ENCODE data around the gene SCAMP2. TPM values are rescaled to one million over a fixed set of nuclear protein-coding genes. Genes with fewer than 3 reads are reported as not detected.
A peak's percentile ranks its signal among the peaks of the same experiment; 100 is the strongest.

Gene SCAMP2
- total and polyA plus RNA-seq, 2 of the 13 experiments (the other 11 are each of a cell fraction or from before 2014, with no cell fraction given): 34.8 to 121 TPM

GRCh38 chr15:74826364-74826819, 46.8 kb downstream of the SCAMP2 start, which contains the start of gene CPLX3 (continued):
- TF ChIP-seq ZNF660 (CRISPR knock-in tag; IDR thresholded peaks at IDR 0.05; ENCODE audit: borderline replicate concordance, low read depth) (no peak), MAFK (conservative IDR thresholded peaks at IDR 0.05 in 1 of 2, IDR thresholded peaks at IDR 0.05 in 1 of 2; ENCODE audit: low read length in 2 of 2) (no peak), ZNF44 (CRISPR knock-in tag; IDR thresholded peaks at IDR 0.05) (no peak), TEF (CRISPR knock-in tag; IDR thresholded peaks at IDR 0.05) (no peak), ELF3 (CRISPR knock-in tag; IDR thresholded peaks at IDR 0.05) (no peak), ATM (IDR thresholded peaks at IDR 0.05; ENCODE audit: borderline replicate concordance) (no peak), GFI1 (CRISPR knock-in tag; IDR thresholded peaks at IDR 0.05; ENCODE audit: borderline replicate concordance) (no peak), ZNF75D (CRISPR knock-in tag; IDR thresholded peaks at IDR 0.05; ENCODE audit: borderline replicate concordance) (no peak), ZNF451 (CRISPR knock-in tag; IDR thresholded peaks at IDR 0.05) (no peak), THAP8 (CRISPR knock-in tag; IDR thresholded peaks at IDR 0.05; ENCODE audit: borderline replicate concordance) (no peak), THRA (CRISPR knock-in tag; IDR thresholded peaks at IDR 0.05; ENCODE audit: borderline replicate concordance) (no peak), NR2F2 (IDR thresholded peaks at IDR 0.05; ENCODE audit: borderline replicate concordance, low read depth) (no peak), ZNF557 (CRISPR knock-in tag; IDR thresholded peaks at IDR 0.05) (no peak), REST (IDR thresholded peaks at IDR 0.05; ENCODE audit: borderline replicate concordance in 1 of 2, low read depth in 1 of 2, low read length in 2 of 2) (peak; percentile 72 to 92), PCBP1 (IDR thresholded peaks at IDR 0.05; ENCODE audit: borderline replicate concordance, low read depth, low read length) (no peak), BRD4 (CRISPR knock-in tag; IDR thresholded peaks at IDR 0.05) (no peak), NR3C1 (CRISPR knock-in tag; IDR thresholded peaks at IDR 0.05) (no peak), MLLT10 (CRISPR knock-in tag; IDR thresholded peaks at IDR 0.05) (no peak), KDM2A (CRISPR knock-in tag; IDR thresholded peaks at IDR 0.05; ENCODE audit: borderline replicate concordance, low read depth) (0 out of 2 replicates have a peak, but pooled peaks have one; percentile 25), ZNF567 (CRISPR knock-in tag; IDR thresholded peaks at IDR 0.05; ENCODE audit: borderline replicate concordance) (no peak), NFRKB (IDR thresholded peaks at IDR 0.05) (no peak), CENPBD1 (CRISPR knock-in tag; IDR thresholded peaks at IDR 0.05; ENCODE audit: borderline replicate concordance, low read depth) (no peak), HES4 (CRISPR knock-in tag; IDR thresholded peaks at IDR 0.05; ENCODE audit: borderline replicate concordance) (0 out of 2 replicates have a peak, but pooled peaks have one; percentile 49), CENPX (CRISPR knock-in tag; IDR thresholded peaks at IDR 0.05) (no peak), ZNF335 (CRISPR knock-in tag; IDR thresholded peaks at IDR 0.05) (no peak), ZNF619 (CRISPR knock-in tag; IDR thresholded peaks at IDR 0.05) (no peak)

Measured in HepG2 (cell line).